DMS114 treated with DMSO at 0.1 percent for 48 hours (cell line): ENCODE measurements around the gene ARFIP1.
"Not testable (repeated sequence)": the region's sequence is repeated elsewhere in the genome, so short reads cannot be mapped to it uniquely, and the experiment has no call there.

Experiments
- DNase-seq: peaks from one replicate; lab custom pipeline; 2025; ENCODE audit not compliant: unreplicated experiment; lab: John Stamatoyannopoulos, UW

The ARFIP1 gene

GRCh38 chr4:152887981-152888380 lies 108.2 kb downstream of the ARFIP1 start:
- no peak for DNase-seq

GRCh38 chr4:152892974-152893373 lies 113.2 kb downstream of the ARFIP1 start:
- DNase-seq = no peak

- DNase-seq = no peak
These were observed 114.9 kb downstream of the ARFIP1 start for GRCh38 chr4:152894673-152895072.

- no peak for DNase-seq
These were observed 117.1 kb downstream of the ARFIP1 start for GRCh38 chr4:152896811-152897210.

GRCh38 chr4:152898133-152898532 lies 118.4 kb downstream of the ARFIP1 start:
- not testable (repeated sequence) for DNase-seq

DNA sequence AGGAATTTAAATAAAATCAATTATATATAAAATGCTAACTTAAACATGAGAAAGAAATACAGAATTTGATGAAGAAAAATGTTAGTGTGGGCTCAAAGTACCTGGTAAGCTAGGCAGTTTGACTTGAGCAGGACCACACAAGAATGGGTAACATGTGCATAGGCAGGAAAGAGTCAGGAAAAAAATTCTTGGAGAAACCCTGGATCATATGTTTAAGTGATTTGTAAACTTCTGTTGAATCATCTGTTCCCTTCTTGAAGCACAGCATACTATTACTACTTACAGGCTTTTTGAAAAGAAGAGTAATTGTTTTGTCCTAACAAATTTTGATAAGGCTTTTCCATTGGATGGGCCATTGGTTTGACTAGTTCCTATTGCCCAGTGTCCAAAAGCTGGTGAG lies 118.9 kb downstream of the ARFIP1 start:
- no peak for DNase-seq

DNA sequence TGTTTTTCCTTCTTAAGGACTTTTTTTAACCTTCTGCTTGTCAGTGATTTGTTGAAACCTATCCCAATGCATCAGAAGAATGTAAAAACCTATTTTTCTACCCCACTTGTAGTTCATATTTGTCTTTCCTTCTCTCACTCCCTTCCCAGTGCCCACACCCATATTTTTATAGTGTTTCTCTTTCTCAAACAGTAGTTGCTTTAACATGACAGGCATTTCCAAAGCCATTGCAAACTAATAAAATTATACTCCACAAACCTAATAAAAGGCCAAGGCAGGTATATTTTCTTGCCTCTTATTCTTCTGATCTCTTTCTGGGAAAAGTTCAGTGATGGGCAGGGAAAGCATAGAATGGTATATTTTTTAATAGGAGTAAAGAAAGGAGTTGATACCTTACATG lies 120.6 kb downstream of the ARFIP1 start:
- no peak for DNase-seq

GRCh38 chr4:152901205-152901604 lies 121.5 kb downstream of the ARFIP1 start:
- no peak for DNase-seq

DNA sequence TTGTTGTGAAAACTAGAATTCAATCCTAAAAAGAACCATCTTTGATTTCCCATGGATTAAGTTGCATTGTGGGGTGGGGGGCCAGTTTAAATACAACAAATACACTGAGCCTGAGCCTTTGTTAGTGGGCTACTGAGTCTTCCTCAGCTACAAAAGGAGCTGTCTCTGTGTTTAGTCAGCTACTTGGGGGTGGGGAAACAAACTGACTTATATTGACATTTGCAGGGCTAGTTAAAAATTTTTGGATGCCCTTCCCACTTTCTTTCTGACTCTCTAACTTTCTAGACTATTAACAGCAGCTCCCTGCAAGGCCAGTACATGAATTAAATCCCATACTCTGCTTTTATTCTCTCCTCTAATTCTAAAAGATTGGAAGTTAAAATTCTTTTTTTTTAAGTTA lies 123.9 kb downstream of the ARFIP1 start:
- no peak for DNase-seq

GRCh38 chr4:152909901-152910300 lies 130.1 kb downstream of the ARFIP1 start:
- no peak for DNase-seq

DNA sequence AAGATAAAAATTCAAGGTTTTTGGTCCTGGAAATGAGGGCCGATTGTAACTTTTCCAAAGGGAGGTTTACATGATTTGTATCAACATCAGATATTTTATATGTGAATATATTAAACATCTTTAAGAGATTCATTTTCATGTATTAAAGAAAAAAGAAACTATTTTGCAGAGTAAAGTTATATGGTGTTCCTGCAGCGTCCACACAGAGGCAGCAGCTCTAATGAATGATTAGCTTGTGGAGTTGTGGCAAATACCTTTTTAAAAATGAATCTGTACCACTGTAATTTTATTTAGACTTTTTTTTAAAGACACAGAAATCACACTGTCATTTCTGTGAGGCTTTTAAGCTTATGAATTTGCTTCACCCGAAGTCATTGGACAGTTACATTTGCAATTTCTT lies 130.8 kb downstream of the ARFIP1 start:
- DNase-seq = no peak

DNA sequence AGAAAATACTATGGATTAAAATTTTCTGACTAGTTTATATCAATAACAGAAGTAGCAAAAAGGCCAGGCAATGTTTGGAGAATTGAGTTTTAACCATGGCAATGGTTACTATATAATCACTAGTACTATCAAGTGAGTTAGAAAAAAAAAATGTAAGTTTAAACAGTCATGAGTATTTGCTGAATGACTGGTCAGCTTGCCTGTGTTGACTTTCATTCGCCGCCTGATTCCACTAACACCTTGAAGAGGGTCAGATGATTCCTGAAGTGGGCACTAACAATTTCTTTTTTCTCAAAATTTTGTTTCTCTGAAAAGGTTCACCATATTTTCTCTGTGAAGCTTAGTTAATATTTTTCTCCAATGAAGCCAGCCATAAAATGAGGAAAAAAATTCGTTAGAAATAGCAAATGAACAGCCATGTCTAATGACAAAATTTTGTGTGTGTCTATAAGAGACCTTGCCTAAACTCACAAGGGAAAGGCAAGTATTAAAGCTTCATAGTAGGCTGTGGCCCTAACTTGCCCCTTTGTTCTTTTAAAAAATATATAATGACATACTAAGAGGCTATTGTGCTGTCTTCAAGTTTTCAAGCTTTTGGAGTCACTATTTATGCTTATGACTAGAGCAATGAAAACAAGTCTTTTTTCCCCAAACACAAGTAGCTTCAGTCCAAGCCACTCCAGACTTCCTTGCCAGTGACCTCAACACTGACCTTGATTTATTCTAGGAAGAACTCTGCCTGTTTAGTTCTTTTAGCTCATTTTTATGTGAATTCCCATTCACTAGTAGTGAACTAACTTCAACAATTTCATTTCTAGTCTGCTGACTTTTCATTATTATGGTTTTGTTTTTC lies 138.0 kb downstream of the ARFIP1 start:
- no peak for DNase-seq

GRCh38 chr4:152919826-152920225 lies 140.1 kb downstream of the ARFIP1 start:
- no peak for DNase-seq

GRCh38 chr4:152920768-152921167 lies 141.0 kb downstream of the ARFIP1 start:
- DNase-seq = no peak

DNA sequence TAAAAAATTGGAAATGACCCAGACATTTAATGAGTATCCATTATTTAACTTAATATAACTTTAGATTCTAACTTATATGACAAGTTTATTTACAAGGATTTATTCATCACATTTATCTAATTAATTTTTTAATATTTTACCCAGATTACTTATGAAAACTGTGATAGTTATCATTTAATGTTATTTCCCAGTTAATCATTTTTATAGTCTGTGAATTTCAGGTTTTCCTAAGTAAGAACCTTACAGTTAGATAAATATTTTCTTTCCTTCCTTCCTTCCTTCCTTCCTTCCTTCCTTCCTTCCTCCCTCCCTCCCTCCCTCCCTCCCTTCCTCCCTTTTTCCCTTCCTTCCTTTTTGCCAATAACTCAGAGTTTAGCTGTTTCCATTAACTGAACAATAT lies 141.5 kb downstream of the ARFIP1 start:
- DNase-seq = no peak

- no peak for DNase-seq
These were observed 146.1 kb downstream of the ARFIP1 start for GRCh38 chr4:152925851-152926250.

DNA sequence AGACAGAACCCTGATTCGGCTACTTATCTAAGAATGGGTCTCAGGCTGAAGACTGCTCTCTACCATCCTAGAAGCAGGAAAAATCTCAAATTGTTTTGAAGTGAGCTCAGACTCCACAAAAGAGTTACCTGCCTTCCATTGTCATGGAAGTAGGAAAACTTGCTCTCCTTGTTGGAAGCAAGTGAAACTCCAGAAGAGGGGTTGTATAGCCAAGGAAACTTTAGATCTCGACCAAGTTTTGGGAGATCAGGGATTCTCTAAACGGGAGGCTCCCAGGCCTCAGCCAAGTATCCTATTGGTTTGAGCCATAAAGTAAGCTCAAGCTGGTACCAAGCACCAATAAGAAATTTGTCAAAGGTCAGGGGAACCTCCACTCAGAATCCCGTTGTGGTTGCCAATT lies 147.2 kb downstream of the ARFIP1 start:
- no peak for DNase-seq

DNA sequence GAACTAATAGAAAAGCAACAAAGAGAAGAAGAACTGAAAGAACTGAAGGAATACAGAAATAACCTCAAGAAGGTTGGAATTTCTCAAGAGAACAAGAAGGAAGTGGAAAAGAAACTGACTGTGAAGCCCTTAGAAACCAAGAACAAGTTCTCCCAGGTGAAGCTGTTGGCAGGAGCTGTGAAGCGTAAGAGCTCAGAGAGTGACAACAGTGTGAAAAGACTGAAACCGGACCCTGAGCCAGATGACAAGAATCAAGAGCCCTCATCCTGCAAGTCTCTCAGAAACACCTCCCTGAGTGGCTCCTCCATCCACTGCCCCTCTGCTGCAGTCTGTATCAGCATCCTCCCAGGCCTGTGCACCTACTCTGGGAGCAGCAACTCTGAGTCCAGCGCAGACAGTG lies 148.0 kb downstream of the ARFIP1 start:
- DNase-seq = no peak

- no peak for DNase-seq
These were observed 148.5 kb downstream of the ARFIP1 start for GRCh38 chr4:152928286-152928685.

- no peak for DNase-seq
These were observed 150.1 kb downstream of the ARFIP1 start for GRCh38 chr4:152929888-152930287.

DNA sequence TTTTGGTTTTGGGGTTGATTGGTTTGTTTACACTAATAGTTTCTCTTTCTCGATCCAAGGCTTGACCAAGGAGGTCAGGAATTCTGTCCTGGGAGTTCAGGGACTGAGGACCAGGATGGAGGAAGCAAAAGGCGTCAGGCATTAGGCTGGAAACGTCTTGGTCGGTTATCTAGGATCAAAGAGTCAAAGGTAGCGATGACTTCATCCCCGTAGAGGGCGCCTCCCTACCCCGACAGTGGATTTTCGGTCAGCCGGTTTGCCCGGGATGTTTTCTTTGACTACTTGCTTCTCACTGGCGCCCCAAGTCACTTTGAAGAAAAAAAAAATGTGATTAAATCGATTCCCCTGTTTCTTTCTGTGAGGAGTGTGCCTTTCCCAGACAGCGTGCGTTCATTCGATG lies 155.4 kb downstream of the ARFIP1 start:
- DNase-seq = no peak

GRCh38 chr4:152935631-152936445 lies 156.1 kb downstream of the ARFIP1 start, which contains the start of gene FHDC1:
FHDC1 (plus strand) TSS chr4:152936323; CDS start chr4:152943058, 6,735 bp downstream.
- DNase-seq = no peak
